H1 (cell line): ENCODE results near the gene NPNT. TPM values are rescaled to one million over a fixed set of nuclear protein-coding genes. Genes with fewer than 3 reads are reported as not detected.

ENCODE experiments used
- CTCF ChIA-PET: fragments of 300-600 bp; sonication (Branson Sonifier 250); formaldehyde crosslinking; loops from one replicate; lab custom pipeline; 2021; ENCODE audit not compliant: partially characterized antibody; lab: Charles Lee
- POLR2A ChIA-PET: fragments of 300-600 bp; sonication (Branson Sonifier 250); formaldehyde crosslinking; loops from one replicate; lab custom pipeline; 2021; ENCODE audit warnings: inconsistent platforms; ENCODE audit not compliant: partially characterized antibody; lab: Charles Lee
- DNase-seq, 2 experiments: peaks; one replicate each; pipeline versions ENCODE4 v3.0.0 to v3.0.0-alpha.2; 2010 to 2022; ENCODE audit warnings: low spot score in 2 of 2, low read depth in 1 of 2, mixed read lengths in 1 of 2
- FAIRE-seq: peaks from 2 replicates; lab custom pipeline; 2011; peaks lifted over from hg19 to GRCh38; lab: Jason Lieb, UNC
- H2AFZ ChIP-seq: 2 replicates; pipeline ENCODE4 v1.8.1; 2012; ENCODE audit warnings: low read length, inconsistent platforms
- H2AK5ac ChIP-seq: 2 replicates; pipeline ENCODE4 v1.6.1; 2013; ENCODE audit warnings: low read depth, low read length
- H2BK120ac ChIP-seq: replicated peaks from 2 replicates; pipeline ENCODE3; 2013; ENCODE audit warnings: low read depth, low read length, inconsistent platforms
- H2BK12ac ChIP-seq: 2 replicates; pipeline ENCODE4 v1.6.1; 2013; ENCODE audit warnings: low read depth, low read length
- H2BK15ac ChIP-seq: 2 replicates; pipeline ENCODE4 v1.6.1; 2013; ENCODE audit warnings: low read length
- H2BK20ac ChIP-seq: 2 replicates; pipeline ENCODE4 v1.6.1; 2013; ENCODE audit warnings: low read length
- H2BK5ac ChIP-seq: 2 replicates; pipeline ENCODE4 v1.6.1; 2013; ENCODE audit warnings: low read depth, low read length
- H3K14ac ChIP-seq: 2 replicates; pipeline ENCODE4 v1.6.1; 2013; ENCODE audit warnings: inconsistent platforms; ENCODE audit not compliant: insufficient read length
- H3K18ac ChIP-seq: 2 replicates; pipeline ENCODE4 v1.6.1; 2013; ENCODE audit warnings: low read length; ENCODE audit errors: extremely low read depth
- H3K23ac ChIP-seq: 2 replicates; pipeline ENCODE4 v1.6.1; 2013; ENCODE audit warnings: inconsistent platforms; ENCODE audit not compliant: insufficient read length
- H3K23me2 ChIP-seq: 2 replicates; pipeline ENCODE4 v1.6.1; 2013; ENCODE audit warnings: low read depth, low read length
- H3K27ac ChIP-seq: 2 replicates; pipeline ENCODE4 v1.6.1; 2011; ENCODE audit warnings: low read depth, low read length, inconsistent platforms
- H3K27me3 ChIP-seq, 4 experiments: replicated peaks in 1 of 4; 1 replicate in 1 of 4; 2 replicates in 3 of 4; pipeline versions ENCODE4 v1.6.1 to v1.8.1; 2011 to 2013; ENCODE audit warnings: low read length in 3 of 4, mild to moderate bottlenecking in 3 of 4, inconsistent platforms in 2 of 4, mixed read lengths in 2 of 4, moderate library complexity in 1 of 4; ENCODE audit not compliant: control insufficient read depth in 3 of 4, insufficient read depth in 3 of 4; ENCODE audit errors: extremely low read depth in 1 of 4
- H3K36me3 ChIP-seq, 4 experiments: 2 replicates each; pipeline versions ENCODE4 v1.6.1 to v1.8.1; 2011 to 2013; ENCODE audit warnings: mild to moderate bottlenecking in 4 of 4, low read length in 3 of 4, moderate library complexity in 2 of 4, control low read depth in 1 of 4, inconsistent platforms in 1 of 4; ENCODE audit not compliant: insufficient read depth in 4 of 4, control insufficient read depth in 2 of 4
- H3K4ac ChIP-seq: replicated peaks from 2 replicates; pipeline ENCODE3; 2013; ENCODE audit warnings: low read length, low read depth, mixed read lengths, inconsistent platforms; ENCODE audit not compliant: insufficient read length
- H3K4me1 ChIP-seq, 4 experiments: replicated peaks in 1 of 4; 1 replicate in 1 of 4; 2 replicates in 3 of 4; pipeline versions ENCODE4 v1.6.1 to v1.8.1; 2011 to 2013; ENCODE audit warnings: low read length in 3 of 4, inconsistent platforms in 2 of 4, mixed read lengths in 1 of 4; ENCODE audit not compliant: insufficient read depth in 4 of 4, control insufficient read depth in 3 of 4
- H3K4me2 ChIP-seq, 2 experiments: 2 replicates each; pipeline versions ENCODE4 v1.6.1 to v1.8.1; 2011 to 2013; ENCODE audit warnings: low read depth in 2 of 2, low read length in 2 of 2, control low read depth in 1 of 2, inconsistent platforms in 1 of 2, mild to moderate bottlenecking in 1 of 2; ENCODE audit not compliant: insufficient read depth in 1 of 2
- H3K4me3 ChIP-seq, 4 experiments: fragments of 200-600, 300-600 bp in 1 of 4; sonication (generic), shearing (Covaris generic), sonication (Bioruptor Twin) in 1 of 4; 2 replicates each; pipeline versions ENCODE4 v1.5.1 to v1.8.1; 2011 to 2016; ENCODE audit warnings: low read length in 4 of 4, low read depth in 3 of 4, control low read depth in 2 of 4, inconsistent platforms in 2 of 4, mild to moderate bottlenecking in 2 of 4, mixed read lengths in 1 of 4, moderate library complexity in 1 of 4; ENCODE audit not compliant: insufficient read depth in 2 of 4; ENCODE audit errors: extremely low read depth in 1 of 4
- H3K56ac ChIP-seq: replicated peaks from 2 replicates; pipeline ENCODE3; 2013; ENCODE audit warnings: low read depth, mild to moderate bottlenecking, mixed read lengths, low read length, inconsistent platforms; ENCODE audit not compliant: insufficient read length
- H3K79me1 ChIP-seq: 2 replicates; pipeline ENCODE4 v1.6.1; 2013; ENCODE audit warnings: low read depth, low read length, control low read depth
- H3K79me2 ChIP-seq, 2 experiments: 2 replicates each; pipeline versions ENCODE4 v1.6.1 to v1.8.1; 2012 to 2013; ENCODE audit warnings: low read length in 2 of 2, mild to moderate bottlenecking in 2 of 2, inconsistent platforms in 1 of 2; ENCODE audit not compliant: insufficient read depth in 2 of 2, control insufficient read depth in 1 of 2
- H3K9ac ChIP-seq, 4 experiments: replicated peaks in 1 of 4; 1 replicate in 1 of 4; 2 replicates in 3 of 4; pipeline versions ENCODE4 v1.6.1 to v1.8.1; 2011 to 2013; ENCODE audit warnings: low read depth in 3 of 4, low read length in 3 of 4, control low read depth in 2 of 4, mild to moderate bottlenecking in 2 of 4, moderate library complexity in 2 of 4, inconsistent platforms in 1 of 4; ENCODE audit errors: extremely low read depth in 1 of 4
- H3K9me3 ChIP-seq, 2 experiments: 2 replicates each; pipeline versions ENCODE4 v1.6.1 to v1.8.1; 2012 to 2013; ENCODE audit warnings: mild to moderate bottlenecking in 2 of 2, moderate library complexity in 2 of 2, control low read depth in 1 of 2, inconsistent platforms in 1 of 2, low read depth in 1 of 2, low read length in 1 of 2, mixed read lengths in 1 of 2; ENCODE audit not compliant: insufficient read depth in 2 of 2
- H4K20me1 ChIP-seq, 2 experiments: replicated peaks in 1 of 2; 2 replicates each; pipeline versions ENCODE3 to v1.8.1; 2011 to 2013; ENCODE audit warnings: inconsistent platforms in 2 of 2, low read length in 2 of 2, mild to moderate bottlenecking in 1 of 2; ENCODE audit not compliant: insufficient read depth in 2 of 2, control insufficient read depth in 1 of 2
- H4K5ac ChIP-seq: 2 replicates; pipeline ENCODE4 v1.6.1; 2013; ENCODE audit warnings: low read length, low read depth, mixed read lengths, inconsistent platforms; ENCODE audit not compliant: insufficient read length
- H4K8ac ChIP-seq: 2 replicates; pipeline ENCODE4 v1.8.0; 2013; ENCODE audit warnings: mild to moderate bottlenecking, moderate library complexity, low read length, inconsistent platforms; ENCODE audit not compliant: insufficient read depth; ENCODE audit errors: extremely low read depth
- H4K91ac ChIP-seq: replicated peaks from 2 replicates; pipeline ENCODE3; 2013; ENCODE audit warnings: low read length, mixed read lengths, inconsistent platforms; ENCODE audit not compliant: insufficient read length
- CEBPB ChIP-seq: IDR thresholded peaks from 2 replicates; pipeline ENCODE4 v1.6.1; 2012; ENCODE audit warnings: low read depth, low read length
- JUND ChIP-seq: IDR thresholded peaks from 2 replicates; pipeline ENCODE4 v1.6.1; 2011; ENCODE audit warnings: mild to moderate bottlenecking, improper control_type of control experiment, low read length
- NANOG ChIP-seq: IDR thresholded peaks from 2 replicates; pipeline ENCODE4 v1.6.1; 2011; ENCODE audit warnings: low read length, low read depth, mild to moderate bottlenecking, inconsistent platforms; ENCODE audit not compliant: insufficient read depth, poor library complexity, severe bottlenecking
- RFX5 ChIP-seq: IDR thresholded peaks from 2 replicates; pipeline ENCODE4 v1.6.1; 2011; ENCODE audit warnings: low read depth, low read length, improper control_type of control experiment, borderline replicate concordance
- RXRA ChIP-seq: IDR thresholded peaks from 2 replicates; pipeline ENCODE4 v1.6.1; 2011; ENCODE audit warnings: low read depth, mild to moderate bottlenecking, low read length, moderate library complexity; ENCODE audit not compliant: insufficient read depth
- SAP30 ChIP-seq: fragments of 300-600 bp; sonication (generic); IDR thresholded peaks from 2 replicates; pipeline ENCODE4 v1.7.1; 2012; ENCODE audit warnings: low read length, moderate library complexity, mild to moderate bottlenecking, inconsistent platforms; ENCODE audit not compliant: insufficient read depth, insufficient replicate concordance
- SRF ChIP-seq: IDR thresholded peaks from 2 replicates; pipeline ENCODE4 v1.6.1; 2011; ENCODE audit warnings: mild to moderate bottlenecking, low read depth, low read length, moderate library complexity
- TEAD4 ChIP-seq: IDR thresholded peaks from 2 replicates; pipeline ENCODE4 v1.6.1; 2012; ENCODE audit warnings: low read depth, low read length, inconsistent platforms, mixed read lengths
- YY1 ChIP-seq: IDR thresholded peaks from 2 replicates; pipeline ENCODE4 v1.6.1; 2011; ENCODE audit warnings: low read depth, mild to moderate bottlenecking, low read length
- WGBS, 2 experiments: shearing (Covaris generic) in 1 of 2; methylation state at CpG; one replicate each; pipeline versions ENCODE4 v1.1.6 to v1.1.7; 2013 to 2015; ENCODE audit warnings: low lambda C conversion rate in 2 of 2, mixed read lengths in 2 of 2, inconsistent platforms in 1 of 2, low coverage in 1 of 2, missing lambda C conversion rate in 1 of 2; ENCODE audit not compliant: insufficient replicate concordance in 2 of 2, insufficient coverage in 1 of 2, insufficient read length in 1 of 2; ENCODE audit errors: extremely low coverage in 1 of 2, missing lambda C conversion rate in 1 of 2; 5-methylcytosine and 5-hydroxymethylcytosine counted together
- polyA plus RNA-seq, 7 experiments: library from polyadenylated mRNA; depleted of rRNA in 3 of 7; stranded (reverse) in 5 of 7; unstranded in 2 of 7; fragments of >200 nt in 5 of 7; fragments of 200-250 nt in 2 of 7; gene quantifications; 1 replicate in 5 of 7; 2 replicates in 1 of 7; 4 replicates in 1 of 7; pipeline versions ENCODE4 v1.2.1 to v1.2.3, GENCODE V29; 2011 to 2013; ENCODE audit warnings: missing spikeins in 2 of 7, mixed read lengths in 2 of 7
- total RNA-seq: library from RNA; stranded (reverse); fragmentation: NEBNext Ultra II Directional; extraction: Animal tissue kit (Norgen Biotek cat#: 25700); gene quantifications from 2 replicates; pipeline ENCODE4 v1.2.1, GENCODE V29; 2021

Gene NPNT
- total and polyA plus RNA-seq, 2 of the 8 experiments (the other 6 are each of a cell fraction or from before 2014, with no cell fraction given), result 0.24 to 0.97 TPM

DNA sequence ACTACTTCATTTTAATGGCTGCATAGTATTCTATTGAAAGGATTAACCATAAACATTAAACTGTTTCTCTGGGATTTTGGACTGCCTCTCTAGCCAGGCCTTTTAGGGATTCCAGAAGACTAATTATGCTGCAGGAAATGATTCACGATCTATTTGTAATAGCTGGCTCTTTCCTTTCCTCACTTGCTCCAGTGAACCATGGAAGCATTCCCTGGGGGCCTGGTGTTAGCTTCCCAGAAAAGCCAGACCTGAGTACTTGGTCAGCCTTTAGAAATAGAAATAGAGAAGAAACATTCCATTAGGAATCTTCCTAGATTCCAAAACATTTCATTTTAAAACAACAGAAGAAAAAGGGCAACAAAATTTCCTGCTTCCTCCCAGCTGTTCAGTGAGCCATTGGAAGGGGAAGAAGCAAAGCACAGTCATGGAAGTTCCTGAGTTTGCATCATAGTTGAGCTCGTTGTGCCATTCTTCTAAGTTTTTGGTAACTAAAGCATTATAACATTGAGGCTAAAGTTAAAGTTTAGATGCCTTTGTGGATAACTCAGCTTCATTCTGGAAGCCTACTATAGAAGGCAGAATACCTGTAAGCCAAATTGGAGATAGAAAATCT is 83.5 kb downstream of the NPNT start:
- FAIRE-seq, result no peak
- H3K27ac ChIP-seq, result no peak overlapping the region
- WGBS, 2 experiments, result 87% methylated on average over 2 of the region's 2 CpGs; no CpG with 5 or more reads in 1 of the 2 experiments

More for the DNA sequence above, 83.5 kb downstream of the NPNT start:
- Histone ChIP-seq H3K14ac (no peak overlapping the region), H3K23ac (no peak overlapping the region), H3K4ac (no peak overlapping the region), H3K9me3 (no peaks in the 10 kb centered on the region), H3K79me2 (no peaks in the 10 kb centered on the region), H2BK5ac (no peak overlapping the region), H3K23me2 (no peaks in the 10 kb centered on the region), H2AFZ (no peak overlapping the region), H2BK120ac (no peak overlapping the region), H3K4me3 (no peak overlapping the region), H3K56ac (no peak overlapping the region), H3K79me1 (no peaks in the 10 kb centered on the region), H3K18ac (no peak overlapping the region), H3K9ac (no peak overlapping the region), H2BK12ac (no peak overlapping the region), H3K36me3 (no peaks in the 10 kb centered on the region), H3K4me1 (peaks cover 0 to under 1% (median under 1%) of the 10 kb centered on the region in 4 experiments; a peak in 3 of 7 replicates), H4K91ac (no peak overlapping the region), H4K8ac (no peak overlapping the region), H2BK20ac (no peak overlapping the region), H3K27me3 (no peaks in the 10 kb centered on the region), H3K4me2 (no peak overlapping the region), H2BK15ac (no peak overlapping the region), H4K5ac (no peak overlapping the region), H2AK5ac (no peak overlapping the region), H4K20me1 (no peaks in the 10 kb centered on the region)
- DNase-seq, result no peak
- ChIA-PET POLR2A (no interaction called here), CTCF (interaction anchor here (0.6 kb wide), 1 partner anchor 284 kb away, joined by 3 read pairs; no protein-coding TSS in a partner anchor)
- TF ChIP-seq RXRA, result no peak
- no peak for TF ChIP-seq NANOG
- TF ChIP-seq RFX5, result no peak
- TF ChIP-seq CEBPB, result no peak
- no peak for TF ChIP-seq YY1
- no peak for TF ChIP-seq SAP30
- TF ChIP-seq SRF, result no peak
- TF ChIP-seq TEAD4, result no peak
- TF ChIP-seq JUND, result no peak
